ENCODE results near the gene NOX4.

GRCh38 chr11:89416961-89417360 is 74.2 kb downstream of the NOX4 start:
- TF ChIP-seq NR1H2 (CRISPR knock-in tag; IDR thresholded peaks at IDR 0.05) (no peak), ETV6 (CRISPR knock-in tag; IDR thresholded peaks at IDR 0.05) (no peak)
